ENCODE data around the gene EPHB1.
"Not testable (repeated sequence)": the region's sequence is repeated elsewhere in the genome, so short reads cannot be mapped to it uniquely, and the experiment has no call there.

Gene EPHB1

DNA sequence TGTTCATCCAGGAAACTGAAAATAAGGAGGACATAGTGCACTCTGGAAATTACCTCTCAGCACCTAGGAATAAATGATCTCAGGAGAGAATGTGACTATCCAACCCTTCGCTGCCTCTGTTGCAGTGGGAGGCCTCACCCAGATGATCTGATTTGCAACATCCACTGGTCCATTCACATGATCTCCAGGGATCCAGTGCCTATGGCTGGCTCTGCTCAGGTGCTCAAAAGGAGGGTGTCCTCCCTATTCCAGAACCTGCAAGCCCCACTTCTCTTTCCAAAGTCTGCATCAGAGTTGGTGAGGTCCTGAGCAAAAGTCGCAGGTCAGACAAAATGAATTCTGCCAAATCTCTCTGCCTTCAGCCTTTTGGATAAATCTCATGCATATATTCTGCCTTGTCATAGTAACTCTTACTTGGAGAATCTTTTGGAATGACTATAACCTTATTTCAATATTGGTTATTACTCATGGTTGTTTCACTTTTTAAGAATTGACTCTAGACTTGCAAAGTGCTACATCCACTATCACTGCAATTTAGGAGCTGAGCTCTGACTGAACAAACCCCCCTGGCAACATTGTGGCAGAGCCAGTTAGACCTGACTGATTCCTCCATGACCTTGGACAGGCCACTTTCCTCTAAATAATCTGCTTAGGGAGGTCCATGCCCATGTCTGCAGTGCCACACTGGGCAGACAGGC is 295.1 kb downstream of the EPHB1 start:
- no peak for DNase-seq

DNA sequence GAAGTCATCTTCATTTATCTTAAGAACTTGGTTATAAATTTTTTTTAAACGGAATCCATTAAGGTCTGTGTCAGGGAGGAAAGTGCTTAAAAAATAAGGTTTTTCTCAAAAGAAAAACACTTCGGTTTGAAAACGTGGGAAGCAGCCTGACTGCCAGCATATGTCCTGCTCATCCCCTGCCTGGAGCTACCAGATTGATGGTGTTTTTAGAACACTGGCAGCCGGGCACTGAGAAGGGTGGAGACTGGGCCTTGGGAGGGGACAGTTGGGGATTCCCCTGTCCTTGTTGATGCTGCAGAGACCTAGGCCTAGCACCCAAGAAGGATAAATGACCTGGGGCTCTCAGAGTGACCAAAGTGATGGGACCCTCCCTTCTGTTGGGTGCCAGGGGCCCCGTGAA is 296.9 kb downstream of the EPHB1 start:
- DNase-seq: no peak

DNA sequence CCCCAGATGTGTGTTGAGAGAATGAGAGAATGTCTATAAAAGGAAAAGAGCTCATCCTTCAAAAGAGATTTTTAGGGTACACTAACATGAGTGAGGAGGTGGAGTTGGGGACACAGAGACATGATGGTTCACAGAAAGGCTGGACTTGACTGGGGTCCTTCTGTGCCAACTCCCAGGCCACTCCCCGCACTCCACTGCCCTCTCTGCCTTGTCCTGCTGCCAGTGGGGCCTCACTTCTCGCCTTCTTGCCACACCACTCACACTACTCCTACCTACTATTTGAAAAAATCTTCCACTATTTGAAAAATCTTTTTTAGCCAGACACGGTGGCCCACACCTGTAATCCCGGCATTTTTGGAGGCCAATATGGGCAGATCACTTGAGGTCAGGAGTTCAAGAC is 298.1 kb downstream of the EPHB1 start:
- no peak for DNase-seq

DNA sequence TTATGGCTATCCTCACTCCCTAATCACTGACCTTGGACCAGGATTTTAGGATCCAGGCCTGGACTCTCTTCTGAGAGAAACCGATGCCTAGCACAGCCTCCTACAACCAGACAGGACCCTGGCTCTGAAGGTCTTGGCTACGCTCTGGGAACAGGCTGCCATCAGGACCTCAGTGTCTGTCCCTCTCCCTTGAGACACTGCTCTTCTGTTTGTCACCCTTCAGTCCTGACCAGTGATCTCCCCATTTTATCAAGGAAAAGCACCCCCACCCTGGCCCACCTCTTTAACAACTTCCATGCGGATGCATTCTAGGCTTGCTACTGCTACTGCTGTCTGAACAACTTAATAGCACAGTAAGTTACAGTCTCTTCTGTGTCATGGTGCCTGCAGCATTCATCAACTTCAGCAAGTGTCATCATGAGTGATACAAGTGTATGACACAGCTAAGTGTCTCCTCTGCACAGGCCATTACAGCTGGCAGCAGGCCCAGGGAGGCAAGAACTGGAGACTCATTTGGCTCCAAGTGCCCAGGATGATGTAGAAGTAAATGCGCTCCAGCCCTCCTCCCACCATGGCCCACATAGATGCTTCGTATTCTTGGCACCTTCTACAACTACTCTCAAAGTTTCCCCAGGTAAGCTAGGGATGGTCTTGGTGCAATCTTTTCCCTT is 302.4 kb downstream of the EPHB1 start:
- DNase-seq: no peak

DNA sequence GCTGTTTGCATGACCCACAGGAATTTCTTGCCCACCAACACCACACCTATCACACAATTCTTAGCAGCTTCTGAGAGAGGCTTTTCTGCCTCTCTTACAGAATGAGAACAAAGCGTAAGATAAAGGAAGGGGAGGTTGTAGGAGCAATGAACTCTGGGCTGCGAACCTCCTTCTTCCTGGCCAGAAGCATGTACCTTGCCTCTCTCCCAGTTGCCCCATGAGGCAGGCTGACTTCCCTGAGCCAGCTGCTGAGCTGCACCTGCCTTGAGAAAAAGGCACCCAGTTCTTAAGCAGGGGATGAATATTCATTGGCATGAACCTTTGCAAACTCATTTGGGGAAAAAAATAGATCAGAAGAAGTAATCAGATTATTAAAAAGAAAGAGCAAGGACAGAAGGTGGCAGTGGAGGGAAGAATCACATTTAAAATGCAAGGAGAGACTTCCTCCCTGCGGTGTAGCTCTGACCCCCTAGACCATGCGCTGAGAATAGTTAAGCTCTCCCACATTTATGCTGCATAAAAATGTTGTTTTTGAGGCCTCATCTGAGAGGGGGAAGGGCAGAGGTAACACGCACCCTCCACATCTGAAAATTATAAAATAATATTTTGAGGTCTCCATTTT is 304.8 kb downstream of the EPHB1 start:
- DNase-seq: no peak

DNA sequence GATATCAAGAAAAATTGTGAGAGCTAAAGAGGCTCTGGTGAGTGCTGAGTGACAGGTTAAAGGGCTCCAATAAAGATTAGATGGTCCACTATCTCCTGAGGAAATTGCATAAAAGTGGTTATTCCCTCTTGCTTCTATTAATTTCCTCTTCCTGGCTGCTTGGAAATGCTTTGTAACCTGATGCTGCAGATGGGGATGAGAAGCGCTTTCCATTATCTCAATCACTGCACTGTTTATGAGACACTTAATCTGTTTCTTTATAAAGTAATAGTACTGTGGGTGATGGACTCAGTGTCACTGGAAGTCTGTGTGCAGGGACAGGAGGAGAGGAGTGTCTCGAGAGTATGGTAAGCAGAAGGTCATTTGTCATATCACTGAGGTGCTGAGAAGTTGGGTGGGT is 305.3 kb downstream of the EPHB1 start:
- DNase-seq: no peak

DNA sequence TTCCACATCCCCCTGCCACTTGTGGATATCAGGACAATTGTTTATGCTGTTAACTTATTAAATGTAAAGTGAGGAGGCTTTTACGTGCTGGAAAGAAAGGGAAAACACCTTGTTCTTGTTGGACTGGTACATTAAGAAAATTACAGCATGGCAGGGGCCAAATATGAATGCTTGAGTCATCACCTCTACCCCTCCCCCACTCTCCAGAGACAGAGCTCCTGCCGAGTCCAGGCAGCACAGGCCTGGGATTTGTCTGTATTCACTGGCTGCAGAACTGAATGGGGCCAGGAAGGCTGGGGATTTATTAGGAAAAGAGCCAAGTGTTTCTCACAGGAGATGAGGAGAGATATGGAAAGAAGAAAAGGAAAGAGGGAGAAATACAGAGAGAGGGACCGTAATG is 308.9 kb downstream of the EPHB1 start:
- no peak for DNase-seq

DNA sequence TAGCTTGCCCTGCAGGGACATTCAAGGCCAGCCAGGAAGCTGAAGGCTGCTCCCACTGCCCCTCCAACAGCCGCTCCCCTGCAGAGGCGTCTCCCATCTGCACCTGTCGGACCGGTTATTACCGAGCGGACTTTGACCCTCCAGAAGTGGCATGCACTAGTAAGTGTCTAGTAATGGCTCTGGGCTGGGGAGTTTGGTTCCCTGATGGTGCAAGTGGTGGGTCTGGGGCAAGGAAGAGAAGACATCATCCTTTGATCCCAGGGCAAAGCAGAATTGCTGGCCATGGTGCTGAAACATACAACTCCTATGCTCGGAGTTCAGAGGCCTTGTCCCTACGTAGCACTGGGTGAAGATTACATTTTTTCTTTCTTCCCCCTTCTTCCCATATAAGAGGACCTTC is 311.4 kb downstream of the EPHB1 start:
- DNase-seq: no peak

DNA sequence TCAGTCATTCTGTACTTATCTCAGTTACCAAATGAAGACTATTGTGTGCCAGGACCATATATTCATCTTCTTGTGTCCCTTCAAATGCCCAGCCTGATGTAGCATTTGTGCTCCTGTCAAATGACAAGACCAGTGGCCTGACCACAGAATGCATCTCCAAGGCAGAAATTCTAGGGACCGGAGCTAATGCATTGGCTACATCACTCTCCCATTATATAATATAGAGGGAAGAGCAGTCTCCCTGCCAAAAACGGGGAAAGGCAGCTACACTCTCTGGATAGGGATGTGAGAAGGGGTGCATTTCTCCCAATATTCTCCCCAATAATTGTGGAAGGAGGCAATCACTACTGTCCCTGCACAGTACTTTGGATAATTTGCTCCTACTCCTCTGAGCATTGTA is 312.0 kb downstream of the EPHB1 start:
- DNase-seq: no peak

DNA sequence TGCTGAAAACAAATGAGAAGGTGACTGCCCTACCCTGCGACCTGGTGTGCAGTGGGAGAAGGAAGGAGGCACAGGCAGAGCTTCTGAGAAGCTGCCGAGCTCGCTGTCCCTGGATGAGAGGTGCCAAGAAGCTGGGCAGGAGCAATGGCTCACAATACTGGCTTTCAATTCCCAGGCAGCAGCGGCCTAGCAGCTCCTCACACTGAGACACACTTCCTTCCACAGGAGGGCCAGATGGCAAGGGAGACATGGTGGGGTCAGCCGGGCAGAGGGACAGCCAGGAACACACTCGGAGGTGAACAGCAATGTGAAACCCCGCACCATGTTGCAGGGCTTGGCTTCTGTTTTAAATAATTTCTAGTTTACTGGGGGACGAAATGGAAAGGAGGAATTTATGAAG is 314.6 kb downstream of the EPHB1 start:
- DNase-seq: no peak

DNA sequence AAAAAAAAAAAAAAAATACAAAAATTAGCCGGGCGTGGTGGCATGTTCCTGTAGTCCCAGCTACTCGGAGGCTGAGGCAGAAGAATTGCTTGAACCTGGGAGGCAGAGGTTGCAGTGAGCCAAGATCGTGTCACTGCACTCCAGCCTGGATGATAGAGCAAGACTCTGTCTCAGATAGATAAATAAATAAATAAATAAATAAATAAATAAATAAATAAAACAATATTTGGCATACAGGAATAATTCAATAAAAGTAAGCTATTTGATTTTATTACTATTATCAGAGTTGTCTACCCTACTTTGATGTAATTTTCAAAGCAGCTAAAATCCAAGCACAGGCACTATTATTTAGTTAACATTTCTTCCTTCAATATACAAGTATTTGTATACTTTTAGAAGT is 319.5 kb downstream of the EPHB1 start:
- DNase-seq: not testable (repeated sequence)

DNA sequence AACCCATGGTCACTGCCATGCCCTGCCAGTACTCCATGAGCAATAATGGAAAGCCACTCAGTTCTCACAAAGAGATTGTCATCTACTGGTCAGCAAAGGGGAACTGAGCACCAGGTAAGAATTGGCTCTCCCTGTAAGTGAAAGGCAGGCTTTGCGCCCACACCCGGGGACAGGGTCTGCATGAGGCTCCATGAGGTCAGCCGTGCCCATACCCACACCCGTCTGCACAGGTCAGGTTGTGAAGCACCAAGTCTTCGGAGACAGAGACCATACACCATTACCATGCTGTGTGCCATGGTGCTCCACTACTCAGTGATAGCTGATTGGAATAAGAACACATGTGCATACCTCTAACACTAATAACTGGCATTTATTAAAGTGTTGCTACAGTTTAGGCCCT is 322.9 kb downstream of the EPHB1 start:
- DNase-seq: no peak

DNA sequence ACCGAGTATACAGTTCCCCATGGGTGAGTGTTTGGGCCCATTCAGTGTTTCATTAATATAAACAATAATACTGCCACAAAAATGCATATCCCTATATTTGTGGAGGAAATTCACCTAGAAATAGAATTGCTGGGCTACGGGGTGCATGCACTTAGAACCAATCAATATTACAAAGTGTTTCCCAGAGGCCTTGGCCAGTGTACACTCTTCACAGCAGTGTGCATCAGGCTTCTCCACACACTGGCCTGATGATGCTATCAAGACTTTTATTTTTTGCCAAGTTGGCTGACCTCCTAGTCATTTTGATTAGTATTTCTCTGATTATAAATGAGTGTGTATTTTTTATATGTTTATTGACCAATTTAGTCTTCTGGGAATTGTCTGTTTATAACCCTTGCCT is 323.7 kb downstream of the EPHB1 start:
- DNase-seq: no peak

DNA sequence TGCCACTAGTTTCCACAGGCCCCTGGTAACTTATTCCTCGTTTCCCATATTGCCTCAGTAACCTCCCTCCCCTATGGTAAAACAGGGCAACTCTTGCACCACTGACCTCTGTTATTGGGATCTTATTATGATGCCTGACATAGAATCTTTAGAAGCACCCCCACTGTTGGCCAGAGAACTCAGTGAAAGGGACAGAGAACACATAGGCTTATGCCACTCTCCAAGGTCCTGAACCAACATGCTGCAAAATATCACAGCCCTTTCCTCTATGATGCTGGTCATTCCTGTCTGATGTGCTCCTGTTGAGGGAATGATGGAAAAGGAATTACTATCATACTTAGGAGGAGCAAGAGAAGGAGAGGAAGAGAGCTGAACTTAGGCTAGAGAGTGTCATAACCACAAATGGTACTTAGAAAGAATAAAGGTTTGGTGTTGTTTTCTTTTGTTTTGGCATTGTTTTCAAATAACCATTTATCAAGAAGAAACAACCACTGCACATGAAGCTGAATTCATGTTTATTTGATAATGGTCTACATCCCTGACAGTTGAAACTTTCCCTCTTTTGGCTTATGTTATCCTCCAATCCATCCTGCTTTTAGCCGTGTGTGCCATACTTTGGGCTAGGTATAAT is 330.2 kb downstream of the EPHB1 start:
- DNase-seq: no peak

DNA sequence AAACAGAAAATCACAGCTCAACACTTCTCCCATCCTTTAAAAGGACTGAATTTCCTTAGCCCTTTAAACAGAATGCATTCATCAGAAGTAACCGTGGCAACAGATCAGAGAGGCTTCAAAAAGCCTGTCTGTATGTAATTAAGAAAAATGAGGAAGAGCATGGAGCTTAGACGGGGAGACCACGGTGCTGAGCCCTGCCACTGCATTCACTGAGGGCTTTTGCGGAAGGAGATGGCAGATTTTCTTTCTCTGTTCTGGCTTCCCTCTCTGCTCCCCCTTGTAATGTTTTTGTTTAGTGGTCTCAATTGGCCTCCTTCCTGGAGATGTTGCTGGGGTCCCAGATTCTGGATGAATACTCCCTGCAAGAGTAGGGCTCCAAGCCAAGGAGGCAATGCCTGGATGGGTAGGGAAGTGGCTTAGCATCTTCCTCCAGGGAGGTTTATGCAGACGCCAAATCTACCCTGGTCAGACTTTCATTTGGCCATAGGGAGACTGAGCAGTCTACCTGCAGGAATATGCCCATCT is 332.9 kb downstream of the EPHB1 start:
- DNase-seq: no peak

DNA sequence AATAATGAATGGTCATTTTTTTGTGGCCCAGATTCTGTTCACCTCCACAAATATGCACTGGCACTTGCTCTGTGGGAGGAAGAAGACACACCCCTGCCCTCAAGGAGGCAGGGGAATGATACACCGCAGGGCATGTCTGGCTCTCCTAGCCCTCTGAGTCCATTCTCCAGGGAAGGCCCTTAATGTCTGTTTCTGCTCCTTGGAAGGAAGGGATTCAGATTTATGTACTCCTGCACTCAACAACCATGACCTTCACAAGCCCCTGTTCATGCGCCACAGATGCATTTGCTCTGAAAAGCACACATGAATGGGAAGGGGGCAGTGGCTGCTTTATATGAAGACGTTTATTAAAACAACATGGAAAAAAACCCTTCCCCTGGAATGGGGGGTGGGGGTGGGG is 333.8 kb downstream of the EPHB1 start:
- no peak for DNase-seq

DNA sequence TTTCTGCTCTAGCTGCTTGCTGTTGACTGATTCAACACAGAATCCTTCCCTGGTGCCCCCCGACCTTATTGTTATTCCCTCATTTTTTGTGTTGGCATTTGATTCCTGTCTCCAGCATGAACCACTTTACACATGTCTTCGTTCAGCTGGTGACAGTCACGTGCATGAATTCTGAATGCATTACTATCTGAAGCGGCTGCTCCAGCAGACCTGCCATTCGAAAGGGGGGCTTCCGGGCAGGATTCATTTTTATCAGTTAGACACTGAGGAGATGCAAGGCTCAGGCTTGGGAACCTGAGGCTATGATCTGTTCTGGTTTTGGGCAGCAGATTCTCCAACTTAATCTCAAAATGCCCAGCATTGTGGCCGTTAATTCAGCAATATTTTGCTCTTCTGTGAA is 336.2 kb downstream of the EPHB1 start:
- DNase-seq: no peak

DNA sequence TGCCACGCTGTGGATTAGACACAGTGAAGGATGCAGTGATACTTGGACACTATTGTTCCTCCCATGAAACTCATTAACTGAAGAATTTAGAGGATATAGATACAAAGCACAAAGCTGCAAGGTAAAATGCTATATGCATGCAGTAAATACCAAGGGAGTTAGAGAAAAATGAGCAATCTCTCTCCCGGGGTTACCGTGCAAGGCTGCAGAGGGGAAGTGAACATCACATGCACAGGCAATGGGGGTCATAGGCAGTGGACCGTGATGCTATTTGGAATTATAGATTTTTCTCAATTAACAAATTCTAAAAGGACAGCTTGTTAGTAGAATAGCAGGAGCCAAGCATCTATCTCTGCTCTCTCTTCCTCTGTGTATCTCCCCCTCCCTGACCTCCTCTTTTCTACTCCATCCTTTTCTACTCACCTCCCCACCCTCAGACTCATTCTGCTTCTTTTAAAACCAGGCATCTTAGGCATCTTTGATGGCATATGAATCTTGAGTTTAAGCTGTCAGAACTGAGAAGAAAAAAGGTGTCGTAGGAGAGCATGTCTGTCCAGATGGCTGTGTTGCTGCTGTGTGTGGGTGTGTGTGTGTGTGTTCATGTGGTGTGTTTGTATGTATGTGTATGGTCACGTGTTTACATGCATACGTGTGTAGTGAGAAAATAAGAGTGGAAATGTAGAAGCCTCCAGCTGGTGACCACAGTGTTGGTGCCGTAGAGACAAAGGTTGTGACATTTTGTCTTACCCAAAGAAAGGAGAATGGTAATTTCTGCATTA is 339.0 kb downstream of the EPHB1 start:
- no peak for DNase-seq

DNA sequence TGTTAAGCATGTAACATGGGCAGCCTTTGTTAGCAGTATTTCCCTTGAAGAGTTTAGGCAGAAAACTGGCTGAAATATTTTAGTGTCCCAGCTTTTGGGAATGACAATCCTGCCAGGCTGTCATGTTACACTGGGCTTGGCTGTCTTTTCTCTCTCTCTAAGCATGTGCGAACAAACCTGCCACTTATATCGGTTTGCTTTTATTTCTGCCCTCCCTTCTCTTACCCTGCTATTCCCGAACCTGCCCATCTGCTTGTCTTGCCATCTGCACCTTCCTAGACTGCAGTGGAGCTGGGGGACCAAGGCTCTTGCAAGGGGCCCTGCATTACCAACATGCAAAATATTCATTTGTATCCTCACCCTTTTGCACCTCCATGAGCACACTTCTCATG is 339.6 kb downstream of the EPHB1 start:
- DNase-seq: no peak

DNA sequence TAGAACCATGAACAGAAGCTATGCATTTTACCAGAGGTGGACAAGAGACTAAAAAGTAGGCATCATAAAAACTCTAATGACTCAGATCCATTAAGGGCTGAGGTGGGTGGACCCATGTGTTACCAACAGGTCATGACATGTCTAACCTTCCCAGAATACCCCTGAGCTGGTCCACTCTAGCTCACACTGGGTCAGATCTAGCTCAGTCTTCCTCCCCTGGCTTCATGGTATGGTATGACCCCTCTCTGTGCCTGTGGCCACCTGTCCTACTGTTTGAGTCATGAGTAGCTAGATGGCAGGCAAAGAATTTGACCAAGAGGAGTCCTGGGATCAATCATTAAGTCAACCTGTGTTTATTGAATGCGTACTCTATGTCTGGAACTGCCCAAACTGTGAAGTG is 340.4 kb downstream of the EPHB1 start:
- DNase-seq: no peak

DNA sequence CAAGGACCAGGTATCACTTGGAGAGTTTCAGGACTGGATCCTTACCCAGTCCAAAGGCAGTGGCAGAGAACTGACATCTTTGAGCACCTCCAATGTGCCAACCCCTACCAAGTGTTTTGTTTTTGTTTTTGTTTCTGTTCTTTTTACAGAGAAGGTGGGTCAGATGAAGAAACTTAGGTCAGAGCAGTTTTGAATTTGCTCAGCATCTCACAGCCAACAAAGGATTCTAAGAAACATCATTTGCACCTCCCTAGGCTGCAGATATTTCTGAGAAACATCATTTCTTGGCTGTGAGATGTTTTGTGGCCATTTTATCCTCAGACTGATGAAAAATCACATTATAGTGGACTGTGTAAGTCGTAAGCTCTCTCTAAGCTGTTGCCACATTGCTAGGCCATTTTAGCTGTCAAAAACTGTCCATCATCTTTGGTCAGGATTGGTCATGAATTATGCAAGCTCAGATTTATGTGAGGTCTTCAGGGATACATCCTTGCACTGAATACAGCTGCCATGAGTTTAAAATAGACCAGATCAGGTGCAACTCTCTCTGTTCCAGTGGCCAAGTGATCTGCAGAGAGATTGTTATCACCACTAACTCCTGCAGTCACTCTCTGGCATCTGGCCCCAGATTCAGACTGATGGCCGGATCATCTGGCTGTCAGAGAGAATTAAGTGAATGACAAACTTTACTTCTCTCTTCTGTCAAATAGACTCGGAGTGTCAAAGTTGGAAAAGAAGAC is 341.5 kb downstream of the EPHB1 start:
- no peak for DNase-seq

DNA sequence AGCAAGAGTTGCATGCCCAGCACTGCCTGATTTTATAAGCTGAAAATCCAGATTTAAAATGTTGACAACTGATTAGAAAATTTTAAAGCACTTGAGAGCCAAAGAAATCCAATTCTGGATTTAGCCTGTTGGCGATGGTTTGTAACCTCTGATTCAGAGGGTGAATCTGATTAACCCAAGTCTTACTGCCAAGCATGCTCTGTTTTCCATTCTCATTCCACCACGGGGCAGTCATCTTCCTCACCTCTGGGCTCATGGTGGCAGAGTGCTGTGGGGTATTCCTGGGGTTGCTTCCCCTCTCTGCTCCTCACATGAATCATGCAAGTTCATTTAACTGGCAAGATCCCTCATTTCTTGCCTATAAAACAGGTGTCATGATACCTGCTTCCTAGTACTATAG is 342.2 kb downstream of the EPHB1 start:
- no peak for DNase-seq

Measured in effector CD4-positive, alpha-beta T cell (primary cell).